Transverse colon (tissue), 3 donors: ENCODE measurements around the gene CHRND.
A peak's percentile ranks its signal among the peaks of the same experiment; 100 is the strongest.

ENCODE experiments used
- POLR2A ChIP-seq: fragments of 450-650 bp; IDR thresholded peaks from one replicate; pipeline ENCODE4 v1.6.1; 2016; ENCODE audit warnings: antibody characterized with exemption, mild to moderate bottlenecking, moderate library complexity
- TF ChIP-seq, protein P1 (sequence below), 5 experiments: fragments of 200-600 bp in 3 of 5; fragments of 450-650 bp in 2 of 5; sonication (generic) in 3 of 5; IDR thresholded peaks; 1 replicate in 2 of 5; 2 replicates in 3 of 5; pipeline ENCODE4 v1.5.1; 2016 to 2017; ENCODE audit warnings: antibody characterized with exemption in 5 of 5, inconsistent platforms in 3 of 5, mild to moderate bottlenecking in 2 of 5, moderate library complexity in 1 of 5

DNA sequence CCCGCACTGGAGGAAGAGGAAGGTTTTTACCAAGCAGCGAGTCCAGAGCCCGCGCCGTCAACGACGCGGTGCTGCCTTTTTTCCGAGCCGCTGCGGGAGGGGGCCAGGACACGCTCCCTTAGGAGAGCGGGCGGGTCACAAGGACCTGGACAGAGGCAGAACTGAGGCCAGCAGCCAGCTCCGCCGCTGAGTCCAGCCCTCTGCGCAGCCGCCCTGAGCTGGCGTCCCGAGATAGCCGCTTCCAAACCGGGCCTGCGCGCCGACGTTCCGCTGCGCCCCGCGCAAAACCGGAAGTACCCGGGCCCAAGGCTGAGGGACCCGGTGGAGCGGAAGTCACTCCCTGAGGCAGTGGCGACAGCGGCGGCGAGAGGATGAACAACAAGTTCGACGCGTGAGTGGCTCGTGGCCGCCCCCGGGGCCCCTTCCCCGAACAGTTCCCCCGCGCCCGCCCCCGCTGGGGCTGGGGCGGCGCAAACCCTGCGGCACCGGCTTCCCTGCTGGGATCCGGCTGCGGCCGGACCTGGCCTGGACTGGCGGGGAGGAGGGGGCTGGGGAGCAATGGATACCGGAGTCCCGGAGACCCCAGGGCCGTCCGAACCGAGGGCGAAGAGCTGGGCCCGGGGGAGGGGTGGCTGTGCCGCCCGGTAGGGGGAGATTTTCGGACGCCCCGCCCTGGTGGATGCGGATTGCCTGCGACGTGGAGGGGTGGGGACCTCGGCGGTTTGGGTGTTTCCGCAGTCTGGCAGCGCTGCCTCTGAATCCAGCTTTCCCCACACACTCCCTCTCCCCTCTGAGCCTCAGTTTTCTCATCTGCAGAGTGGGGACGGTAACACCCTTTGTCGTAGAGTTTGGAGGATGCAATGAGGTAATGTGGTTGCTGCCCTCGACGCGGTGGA, 24.6 kb downstream of the CHRND start, which contains the start of the genes EIF4E2 and TIGD1:
- TF ChIP-seq, protein P1, sequence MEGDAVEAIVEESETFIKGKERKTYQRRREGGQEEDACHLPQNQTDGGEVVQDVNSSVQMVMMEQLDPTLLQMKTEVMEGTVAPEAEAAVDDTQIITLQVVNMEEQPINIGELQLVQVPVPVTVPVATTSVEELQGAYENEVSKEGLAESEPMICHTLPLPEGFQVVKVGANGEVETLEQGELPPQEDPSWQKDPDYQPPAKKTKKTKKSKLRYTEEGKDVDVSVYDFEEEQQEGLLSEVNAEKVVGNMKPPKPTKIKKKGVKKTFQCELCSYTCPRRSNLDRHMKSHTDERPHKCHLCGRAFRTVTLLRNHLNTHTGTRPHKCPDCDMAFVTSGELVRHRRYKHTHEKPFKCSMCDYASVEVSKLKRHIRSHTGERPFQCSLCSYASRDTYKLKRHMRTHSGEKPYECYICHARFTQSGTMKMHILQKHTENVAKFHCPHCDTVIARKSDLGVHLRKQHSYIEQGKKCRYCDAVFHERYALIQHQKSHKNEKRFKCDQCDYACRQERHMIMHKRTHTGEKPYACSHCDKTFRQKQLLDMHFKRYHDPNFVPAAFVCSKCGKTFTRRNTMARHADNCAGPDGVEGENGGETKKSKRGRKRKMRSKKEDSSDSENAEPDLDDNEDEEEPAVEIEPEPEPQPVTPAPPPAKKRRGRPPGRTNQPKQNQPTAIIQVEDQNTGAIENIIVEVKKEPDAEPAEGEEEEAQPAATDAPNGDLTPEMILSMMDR (IDR thresholded peaks at IDR 0.05): peak in 4 of 5 experiments; percentile 28 to 82 (median 48)
- peak; percentile 87 for TF ChIP-seq POLR2A
